GM12878 (cell line): ENCODE data around the gene GPR152. TPM values are rescaled to one million over a fixed set of nuclear protein-coding genes. Genes with fewer than 3 reads are reported as not detected.

Experiments
- ATF7 ChIP-seq: fragments of 450-650 bp; IDR thresholded peaks from 2 replicates; pipeline ENCODE4 v1.6.1; 2016; ENCODE audit warnings: low read depth, mild to moderate bottlenecking
- E4F1 ChIP-seq: fragments of 450-650 bp; IDR thresholded peaks from 2 replicates; pipeline ENCODE4 v1.6.1; 2018; ENCODE audit warnings: borderline replicate concordance, mild to moderate bottlenecking; ENCODE audit not compliant: partially characterized antibody
- HCFC1 ChIP-seq: fragments of 150-350 bp; IDR thresholded peaks from 2 replicates; pipeline ENCODE4 v1.6.1; 2014; ENCODE audit warnings: low read length
- MYB ChIP-seq: fragments of 150-350 bp; IDR thresholded peaks from 2 replicates; pipeline ENCODE4 v1.6.1; 2014; ENCODE audit warnings: mild to moderate bottlenecking, low read depth, low read length, borderline replicate concordance
- NBN ChIP-seq: fragments of 450-650 bp; IDR thresholded peaks from 2 replicates; pipeline ENCODE4 v1.6.1; 2016
- PBX3 ChIP-seq: IDR thresholded peaks from 2 replicates; pipeline ENCODE4 v1.6.1; 2011; ENCODE audit warnings: mild to moderate bottlenecking, low read depth, low read length, moderate library complexity; ENCODE audit not compliant: insufficient replicate concordance
- RAD51 ChIP-seq: fragments of 450-650 bp; IDR thresholded peaks from 2 replicates; pipeline ENCODE4 v1.6.1; 2016; ENCODE audit warnings: moderate library complexity, mild to moderate bottlenecking, inconsistent platforms
- RELA ChIP-seq: fragments of 450-650 bp; IDR thresholded peaks from 2 replicates; pipeline ENCODE4 v1.8.0; 2014; ENCODE audit warnings: borderline replicate concordance; ENCODE audit not compliant: partially characterized antibody
- STAT3 ChIP-seq: IDR thresholded peaks from 2 replicates; pipeline ENCODE4 v1.6.1; 2011; ENCODE audit warnings: low read depth, low read length, improper control_type of control experiment
- YBX1 ChIP-seq: fragments of 450-650 bp; IDR thresholded peaks from 2 replicates; pipeline ENCODE4 v1.6.1; 2016; ENCODE audit warnings: antibody characterized with exemption
- ZNF592 ChIP-seq: fragments of 450-650 bp; IDR thresholded peaks from 2 replicates; pipeline ENCODE4 v1.6.1; 2017; ENCODE audit warnings: mild to moderate bottlenecking, moderate library complexity
- polyA plus RNA-seq, 11 experiments: library from polyadenylated mRNA; depleted of rRNA in 4 of 11; unstranded in 6 of 11; stranded (reverse) in 5 of 11; fragments of >200 nt; fragmentation: Nextera tagmentation in 4 of 11; fragmentation: Illumina TruSeq in 1 of 11; extraction: Ambion mirVana in 4 of 11; extraction: Trizol in 1 of 11; gene quantifications; 1 replicate in 1 of 11; 2 replicates in 10 of 11; pipeline versions ENCODE4 v1.2.1 to v1.2.3, GENCODE V29; 2011 to 2016; ENCODE audit warnings: inconsistent platforms in 2 of 11, missing spikeins in 2 of 11, low read depth in 1 of 11
- total RNA-seq, 4 experiments: library from RNA; depleted of rRNA in 3 of 4; stranded (reverse); fragments of >200 nt in 3 of 4; fragmentation: Illumina TruSeq in 1 of 4; extraction: Trizol in 1 of 4; gene quantifications; 2 replicates each; pipeline versions ENCODE4 v1.2.1 to v1.2.3, GENCODE V29; 2013 to 2021

GPR152 gene
- total and polyA plus RNA-seq, 10 of the 15 experiments (the other 5 are each of a cell fraction or from before 2014, with no cell fraction given) = not detected

GRCh38 chr11:67486481-67487195 is 34.1 kb upstream of the GPR152 start (continued):
- TF ChIP-seq ZNF592 (peak; percentile 13; the same call in 1 of the 2 replicates), MYB (no peak), RAD51 (peak; percentile 82), PBX3 (no peak), NBN (peak; percentile 89), ATF7 (peak; percentile 88), YBX1 (0 out of 2 replicates have a peak, but pooled peaks have one; percentile 11), E4F1 (no peak), HCFC1 (no peak), STAT3 (no peak), RELA (peak; percentile 89)
